Caco-2 (cell line): ENCODE measurements around the gene PCDHGB4. TPM values are rescaled to one million over a fixed set of nuclear protein-coding genes. Genes with fewer than 3 reads are reported as not detected.
A peak's percentile ranks its signal among the peaks of the same experiment; 100 is the strongest.

Experiments
- BruUV-seq: library from RNA; stranded (reverse); fragments of 400-500 nt; replicated peaks from 2 replicates; lab custom pipeline; 2021; lab: Mats Ljungman, UMichigan
- CTCF ChIA-PET: fragments of 300-600 bp; sonication (Branson Sonifier 250); formaldehyde crosslinking; loops from one replicate; lab custom pipeline; 2022; ENCODE audit warnings: antibody characterized with exemption; lab: Charles Lee
- POLR2A ChIA-PET: fragments of 300-600 bp; sonication (Branson Sonifier 250); formaldehyde crosslinking; loops from one replicate; lab custom pipeline; 2022; ENCODE audit warnings: antibody characterized with exemption; lab: Charles Lee
- DNase-seq, 2 experiments: peaks; one replicate each; pipeline versions ENCODE4 v3.0.0 to v3.0.0-alpha.2; 2020 to 2022
- H3K27me3 ChIP-seq: replicated peaks from 2 replicates; pipeline ENCODE4 v1.6.0; 2011; ENCODE audit warnings: low read length; ENCODE audit not compliant: control insufficient read depth, insufficient read depth
- H3K36me3 ChIP-seq: 2 replicates; pipeline ENCODE4 v1.5.1; 2011; ENCODE audit warnings: low read length; ENCODE audit not compliant: control insufficient read depth, insufficient read depth
- H3K4me1 ChIP-seq: fragments of 250-450 bp; sonication (Bioruptor Pico); 2 replicates; pipeline ENCODE4 v1.5.1; 2020; ENCODE audit warnings: mild to moderate bottlenecking
- H3K4me3 ChIP-seq: 2 replicates; pipeline ENCODE4 v1.5.1; 2011; ENCODE audit warnings: low read depth, mild to moderate bottlenecking, control low read depth, low read length
- H3K9me3 ChIP-seq: fragments of 250-450 bp; sonication (Bioruptor Pico); 2 replicates; pipeline ENCODE4 v1.5.1; 2020; ENCODE audit warnings: mild to moderate bottlenecking, moderate library complexity
- H3K27ac Mint-ChIP-seq: one replicate; pipeline ENCODE4 v1.8.0; 2022; ENCODE audit warnings: mixed read lengths; ENCODE audit not compliant: unreplicated experiment
- H3K27me3 Mint-ChIP-seq: one replicate; pipeline ENCODE4 v1.8.0; 2022; ENCODE audit warnings: mixed read lengths; ENCODE audit not compliant: insufficient read depth, unreplicated experiment
- H3K36me3 Mint-ChIP-seq: one replicate; pipeline ENCODE4 v1.8.0; 2022; ENCODE audit warnings: mild to moderate bottlenecking, mixed read lengths; ENCODE audit not compliant: insufficient read depth, unreplicated experiment
- H3K4me1 Mint-ChIP-seq: one replicate; pipeline ENCODE4 v1.8.0; 2022; ENCODE audit warnings: low read depth, mixed read lengths; ENCODE audit not compliant: unreplicated experiment
- H3K4me3 Mint-ChIP-seq: one replicate; pipeline ENCODE4 v1.8.0; 2022; ENCODE audit warnings: mild to moderate bottlenecking, moderate library complexity, mixed read lengths; ENCODE audit not compliant: unreplicated experiment
- H3K9me3 Mint-ChIP-seq: one replicate; pipeline ENCODE4 v1.8.0; 2022; ENCODE audit warnings: mixed read lengths; ENCODE audit not compliant: unreplicated experiment
- intact Hi-C: fragments of 100-400 bp; cut with micrococcal nuclease; formaldehyde crosslinking; loops from one replicate; pipeline ENCODE4 v1.10.0; 2022; ENCODE audit not compliant: unreplicated experiment
- total RNA-seq: library from RNA; stranded (reverse); gene quantifications from 2 replicates; pipeline ENCODE4 v1.2.3, GENCODE V29; 2022
- TF ChIP-seq, protein P1 (sequence below), 2 experiments: fragments of 200-600 bp in 1 of 2; IDR thresholded peaks; 1 replicate in 1 of 2; 2 replicates in 1 of 2; pipeline versions ENCODE4 v1.5.1 to v1.8.0; 2011 to 2022; ENCODE audit warnings: antibody characterized with exemption in 1 of 2, control low read depth in 1 of 2, inconsistent platforms in 1 of 2, low read depth in 1 of 2, low read length in 1 of 2, mild to moderate bottlenecking in 1 of 2, moderate library complexity in 1 of 2; ENCODE audit not compliant: insufficient read depth in 1 of 2, severe bottlenecking in 1 of 2, unreplicated experiment in 1 of 2

The PCDHGB4 gene
- total RNA-seq, 1 experiment from 2014 or later, result 0.14 TPM

DNA sequence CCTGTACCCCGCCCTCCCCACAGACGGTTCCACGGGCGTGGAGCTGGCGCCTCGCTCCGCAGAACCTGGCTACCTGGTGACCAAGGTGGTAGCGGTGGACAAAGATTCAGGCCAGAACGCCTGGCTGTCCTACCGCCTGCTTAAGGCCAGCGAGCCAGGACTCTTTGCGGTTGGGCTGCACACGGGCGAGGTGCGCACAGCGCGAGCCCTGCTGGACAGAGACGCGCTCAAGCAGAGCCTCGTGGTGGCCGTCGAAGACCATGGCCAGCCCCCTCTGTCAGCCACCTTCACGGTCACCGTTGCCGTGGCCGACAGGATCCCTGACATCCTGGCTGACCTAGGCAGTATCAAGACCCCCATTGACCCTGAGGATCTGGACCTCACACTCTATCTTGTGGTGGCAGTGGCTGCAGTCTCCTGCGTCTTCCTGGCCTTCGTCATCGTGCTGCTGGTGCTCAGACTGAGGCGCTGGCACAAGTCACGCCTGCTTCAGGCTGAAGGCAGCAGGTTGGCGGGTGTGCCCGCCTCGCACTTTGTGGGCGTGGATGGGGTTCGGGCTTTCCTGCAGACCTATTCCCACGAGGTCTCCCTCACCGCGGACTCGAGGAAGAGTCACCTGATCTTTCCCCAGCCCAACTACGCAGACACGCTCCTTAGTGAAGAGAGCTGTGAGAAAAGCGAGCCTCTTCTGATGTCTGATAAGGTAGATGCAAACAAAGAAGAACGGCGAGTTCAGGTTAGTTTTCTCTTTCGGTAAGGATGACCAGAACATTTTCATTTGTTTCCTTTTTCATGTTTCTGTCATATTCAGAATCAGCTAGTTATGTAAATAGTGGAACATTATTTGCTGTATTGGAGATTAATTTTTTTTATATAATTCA is 21.2 kb upstream of the PCDHGB4 start:
- BruUV-seq, result no TSS peak
- H3K4me3 Mint-ChIP-seq, result no peak overlapping the region
- H3K4me3 ChIP-seq, result no peak overlapping the region
- no peak overlapping the region for H3K27ac Mint-ChIP-seq
- no peaks in the 10 kb centered on the region for H3K36me3 ChIP-seq
- ChIA-PET POLR2A (no interaction called here), CTCF (no interaction called here)
- DNase-seq, result no peak
- intact Hi-C loops, result no loop called here
- no peaks in the 10 kb centered on the region for H3K4me1 Mint-ChIP-seq
- no peaks in the 10 kb centered on the region; the same call in 1 of the 2 replicates for H3K9me3 ChIP-seq
- no peaks in the 10 kb centered on the region for H3K27me3 Mint-ChIP-seq
- H3K27me3 ChIP-seq, result no peaks in the 10 kb centered on the region
- no peaks in the 10 kb centered on the region for H3K4me1 ChIP-seq
- peaks cover 21% of the 10 kb centered on the region for H3K9me3 Mint-ChIP-seq
- H3K36me3 Mint-ChIP-seq, result no peaks in the 10 kb centered on the region
- TF ChIP-seq, protein P1, sequence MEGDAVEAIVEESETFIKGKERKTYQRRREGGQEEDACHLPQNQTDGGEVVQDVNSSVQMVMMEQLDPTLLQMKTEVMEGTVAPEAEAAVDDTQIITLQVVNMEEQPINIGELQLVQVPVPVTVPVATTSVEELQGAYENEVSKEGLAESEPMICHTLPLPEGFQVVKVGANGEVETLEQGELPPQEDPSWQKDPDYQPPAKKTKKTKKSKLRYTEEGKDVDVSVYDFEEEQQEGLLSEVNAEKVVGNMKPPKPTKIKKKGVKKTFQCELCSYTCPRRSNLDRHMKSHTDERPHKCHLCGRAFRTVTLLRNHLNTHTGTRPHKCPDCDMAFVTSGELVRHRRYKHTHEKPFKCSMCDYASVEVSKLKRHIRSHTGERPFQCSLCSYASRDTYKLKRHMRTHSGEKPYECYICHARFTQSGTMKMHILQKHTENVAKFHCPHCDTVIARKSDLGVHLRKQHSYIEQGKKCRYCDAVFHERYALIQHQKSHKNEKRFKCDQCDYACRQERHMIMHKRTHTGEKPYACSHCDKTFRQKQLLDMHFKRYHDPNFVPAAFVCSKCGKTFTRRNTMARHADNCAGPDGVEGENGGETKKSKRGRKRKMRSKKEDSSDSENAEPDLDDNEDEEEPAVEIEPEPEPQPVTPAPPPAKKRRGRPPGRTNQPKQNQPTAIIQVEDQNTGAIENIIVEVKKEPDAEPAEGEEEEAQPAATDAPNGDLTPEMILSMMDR (IDR thresholded peaks at IDR 0.05; ENCODE audit: insufficient read depth in 1 of 2, low read depth in 1 of 2, low read length in 1 of 2, severe bottlenecking in 1 of 2, unreplicated experiment in 1 of 2), result no peak

DNA sequence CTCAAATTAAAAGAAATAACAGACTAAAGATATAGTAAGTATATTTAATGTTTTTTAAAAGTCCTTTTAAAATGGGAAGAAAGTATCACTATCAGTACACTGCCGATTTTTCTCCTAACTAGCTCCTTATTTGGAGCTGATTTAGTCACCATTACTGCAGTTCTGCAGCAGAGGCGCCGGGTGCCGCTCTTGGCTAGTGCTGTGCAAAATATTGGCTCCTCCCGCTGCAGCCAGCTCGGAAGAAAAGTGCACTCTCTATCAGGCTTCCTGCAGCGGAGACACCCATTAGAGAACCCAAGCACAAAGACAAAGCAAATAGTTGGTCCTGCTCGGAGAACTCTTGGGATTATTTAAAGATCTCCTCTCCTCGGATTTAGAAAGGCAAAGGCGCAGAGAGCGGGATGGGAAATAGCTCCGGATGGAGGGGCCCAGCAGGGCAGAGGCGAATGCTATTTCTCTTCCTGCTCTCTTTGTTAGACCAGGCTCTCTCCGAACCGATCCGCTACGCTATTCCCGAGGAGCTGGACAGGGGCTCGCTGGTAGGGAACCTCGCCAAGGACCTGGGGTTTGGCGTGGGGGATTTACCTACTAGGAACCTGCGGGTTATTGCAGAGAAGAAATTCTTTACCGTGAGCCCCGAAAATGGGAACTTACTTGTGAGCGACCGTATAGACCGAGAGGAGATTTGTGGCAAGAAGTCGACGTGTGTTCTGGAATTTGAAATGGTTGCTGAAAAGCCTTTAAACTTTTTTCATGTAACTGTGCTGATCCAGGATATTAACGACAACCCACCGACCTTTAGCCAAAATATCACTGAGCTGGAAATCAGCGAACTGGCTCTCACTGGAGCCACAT is 17.3 kb upstream of the PCDHGB4 start, which contains the start of gene PCDHGB3:
Gene PCDHGB3, plus strand, starts transcription at position 249 of the 855 bp plus-strand sequence. Its CDS starts 153 bp downstream, at position 402.
- Mint-ChIP-seq H3K9me3 (peaks cover 7% of the 10 kb centered on the region), H3K27ac (no peak within 1 kb of the TSS), H3K36me3 (no peaks in the 10 kb centered on the region), H3K4me3 (no peak within 1 kb of the TSS), H3K4me1 (no peaks in the 10 kb centered on the region), H3K27me3 (no peaks in the 10 kb centered on the region)
- peak in 1 of 2 experiments; percentile 19 for DNase-seq
- CTCF ChIA-PET, result interaction anchor here (0.9 to 1.8 kb wide), 7 partner anchors 27 to 194 kb away, joined by 3 to 8 read pairs (median 5); partner anchors contain the start of genes PCDHB14, PCDHGB5 and TAF7
- Histone ChIP-seq H3K4me3 (no peak within 1 kb of the TSS), H3K4me1 (no peaks in the 10 kb centered on the region), H3K36me3 (no peaks in the 10 kb centered on the region), H3K27me3 (no peaks in the 10 kb centered on the region), H3K9me3 (no peaks in the 10 kb centered on the region; the same call in 1 of the 2 replicates)
- POLR2A ChIA-PET, result no interaction called here
- intact Hi-C loops, result no loop called here
- TF ChIP-seq, protein P1 (IDR thresholded peaks at IDR 0.05; ENCODE audit: insufficient read depth in 1 of 2, low read depth in 1 of 2, low read length in 1 of 2, severe bottlenecking in 1 of 2, unreplicated experiment in 1 of 2), result no peak
- BruUV-seq, result no TSS peak
